Stomach smooth muscle (tissue), 2 donors: ENCODE data around the gene XPO5.

ENCODE experiments used
- H3K27ac ChIP-seq: one replicate; pipeline ENCODE4 v1.7.0; 2013; ENCODE audit warnings: mild to moderate bottlenecking, low read length, inconsistent platforms
- H3K27me3 ChIP-seq, 2 donors: one replicate each; pipeline ENCODE4 v1.7.0; 2013; ENCODE audit warnings: low read length in 2 of 2; ENCODE audit not compliant: insufficient read depth in 2 of 2, control insufficient read depth in 1 of 2
- H3K36me3 ChIP-seq, 2 donors: one replicate each; pipeline ENCODE4 v1.7.0; 2013; ENCODE audit warnings: low read length in 2 of 2; ENCODE audit not compliant: control insufficient read depth in 2 of 2, insufficient read depth in 2 of 2
- H3K4me1 ChIP-seq: one replicate; pipeline ENCODE4 v1.7.0; 2013; ENCODE audit warnings: low read length; ENCODE audit not compliant: control insufficient read depth, insufficient read depth
- H3K4me3 ChIP-seq, 2 donors: one replicate each; pipeline ENCODE4 v1.7.0; 2013; ENCODE audit warnings: low read length in 2 of 2
- H3K9ac ChIP-seq, 2 donors: one replicate each; pipeline ENCODE4 v1.7.0; 2013; ENCODE audit warnings: low read length in 2 of 2, mild to moderate bottlenecking in 1 of 2
- H3K9me3 ChIP-seq, 2 donors: one replicate each; pipeline ENCODE4 v1.7.0; 2013; ENCODE audit warnings: low read length in 2 of 2; ENCODE audit not compliant: control insufficient read depth in 2 of 2
- donor health status: healthy.
- donor health status: Pancreatic carcinoma.

Gene XPO5

GRCh38 chr6:43517505-43518357 lies 58.1 kb downstream of the XPO5 start:
- H3K4me3 ChIP-seq, result peak overlapping the region; percentile 89 to 100
- peaks cover 41 to 53% of the 10 kb centered on the region in 2 donors for H3K36me3 ChIP-seq
- H3K27ac ChIP-seq, result no peak overlapping the region
- H3K27me3 ChIP-seq, result no peaks in the 10 kb centered on the region
- H3K9ac ChIP-seq, result peak overlapping the region; percentile 89 to 97
- H3K9me3 ChIP-seq, result no peaks in the 10 kb centered on the region
- peaks cover 23% of the 10 kb centered on the region for H3K4me1 ChIP-seq

- H3K4me1 ChIP-seq, result peaks cover 23% of the 10 kb centered on the region
- H3K36me3 ChIP-seq, result peaks cover 45 to 53% of the 10 kb centered on the region in 2 donors
- H3K9ac ChIP-seq, result peak within 1 kb of the TSS; percentile 89 to 97
- H3K27me3 ChIP-seq, result no peaks in the 10 kb centered on the region
- peak within 1 kb of the TSS; percentile 82 for H3K27ac ChIP-seq
- peak within 1 kb of the TSS; percentile 89 to 100 for H3K4me3 ChIP-seq
- H3K9me3 ChIP-seq, result no peaks in the 10 kb centered on the region
Observed at GRCh38 chr6:43516697-43517504, 58.9 kb downstream of the XPO5 start, which contains the start of the genes POLR1C and YIPF3. Gene POLR1C, plus strand, starts transcription at chr6:43517089. Its CDS starts 21 bp downstream, at chr6:43517110. Gene YIPF3, minus strand, starts transcription at chr6:43516926. Its CDS starts 119 bp downstream, at chr6:43516807.

GRCh38 chr6:43516367-43516696 lies 59.5 kb downstream of the XPO5 start:
- H3K4me1 ChIP-seq, result peaks cover 23% of the 10 kb centered on the region
- peak overlapping the region; percentile 89 to 100 for H3K4me3 ChIP-seq
- H3K9me3 ChIP-seq, result no peaks in the 10 kb centered on the region
- peak overlapping the region; percentile 89 to 97 for H3K9ac ChIP-seq
- H3K27me3 ChIP-seq, result no peaks in the 10 kb centered on the region
- H3K27ac ChIP-seq, result peak overlapping the region; percentile 82
- peaks cover 45 to 54% of the 10 kb centered on the region in 2 donors for H3K36me3 ChIP-seq

- Histone ChIP-seq H3K36me3 (peaks cover 40 to 52% of the 10 kb centered on the region in 2 donors), H3K9me3 (no peaks in the 10 kb centered on the region), H3K27me3 (no peaks in the 10 kb centered on the region), H3K4me3 (peak overlapping the region; percentile 89 to 100), H3K4me1 (peaks cover 23% of the 10 kb centered on the region), H3K27ac (no peak overlapping the region), H3K9ac (peak overlapping the region; percentile 89 to 97)
Observed at GRCh38 chr6:43515808-43516207, 60.0 kb downstream of the XPO5 start.

GRCh38 chr6:43511824-43512415 lies 63.9 kb downstream of the XPO5 start:
- H3K9me3 ChIP-seq, result no peaks in the 10 kb centered on the region
- H3K9ac ChIP-seq, result no peak overlapping the region
- peaks cover 23 to 36% of the 10 kb centered on the region in 2 donors for H3K36me3 ChIP-seq
- H3K4me1 ChIP-seq, result peaks cover 32% of the 10 kb centered on the region
- H3K27me3 ChIP-seq, result peaks cover 0 to 2% of the 10 kb centered on the region in 2 donors
- H3K4me3 ChIP-seq, result no peak overlapping the region
- no peak overlapping the region for H3K27ac ChIP-seq

- peaks cover 0 to 2% of the 10 kb centered on the region in 2 donors for H3K27me3 ChIP-seq
- H3K36me3 ChIP-seq, result peaks cover 25 to 36% of the 10 kb centered on the region in 2 donors
- peak overlapping the region; percentile 31 for H3K27ac ChIP-seq
- peak overlapping the region; percentile 67 to 73 for H3K4me3 ChIP-seq
- H3K4me1 ChIP-seq, result peaks cover 31% of the 10 kb centered on the region
- peak overlapping the region in 1 of 2 donors; percentile 71 for H3K9ac ChIP-seq
- no peaks in the 10 kb centered on the region for H3K9me3 ChIP-seq
Observed at GRCh38 chr6:43510827-43511163, 65.0 kb downstream of the XPO5 start.

- H3K27ac ChIP-seq, result peak within 1 kb of the TSS; percentile 31
Observed at GRCh38 chr6:43509984-43510826, 65.6 kb downstream of the XPO5 start, which contains the start of gene LRRC73. Gene LRRC73, minus strand, starts transcription at chr6:43510346. Its CDS starts 561 bp downstream, at chr6:43509785.

GRCh38 chr6:43509142-43509983 lies 66.5 kb downstream of the XPO5 start:
- Histone ChIP-seq H3K4me1 (peaks cover 22% of the 10 kb centered on the region), H3K27ac (no peak overlapping the region), H3K27me3 (peaks cover 0 to 2% of the 10 kb centered on the region in 2 donors), H3K36me3 (peaks cover 26 to 35% of the 10 kb centered on the region in 2 donors), H3K9ac (peak overlapping the region in 1 of 2 donors; percentile 29), H3K9me3 (no peaks in the 10 kb centered on the region), H3K4me3 (peak overlapping the region; percentile 40 to 73)

More at GRCh38 chr6:43509984-43510826, 65.6 kb downstream of the XPO5 start, which contains the start of gene LRRC73:
- no peaks in the 10 kb centered on the region for H3K9me3 ChIP-seq
- peaks cover 26 to 35% of the 10 kb centered on the region in 2 donors for H3K36me3 ChIP-seq
- H3K9ac ChIP-seq, result peak within 1 kb of the TSS; percentile 62 to 71
- peaks cover 0 to 2% of the 10 kb centered on the region in 2 donors for H3K27me3 ChIP-seq
- H3K4me1 ChIP-seq, result peaks cover 25% of the 10 kb centered on the region
- H3K4me3 ChIP-seq, result peak within 1 kb of the TSS; percentile 67 to 73

GRCh38 chr6:43508481-43509141 lies 67.2 kb downstream of the XPO5 start:
- H3K9me3 ChIP-seq, result no peaks in the 10 kb centered on the region
- no peak overlapping the region for H3K27ac ChIP-seq
- peaks cover 28 to 36% of the 10 kb centered on the region in 2 donors for H3K36me3 ChIP-seq
- no peak overlapping the region for H3K4me3 ChIP-seq
- H3K9ac ChIP-seq, result no peak overlapping the region
- peaks cover 0 to 2% of the 10 kb centered on the region in 2 donors for H3K27me3 ChIP-seq
- H3K4me1 ChIP-seq, result peaks cover 22% of the 10 kb centered on the region
